DMS53 treated with DMSO at 0.1 percent for 48 hours (cell line): Measurements from ENCODE around the gene CYTH4.
"Not testable (repeated sequence)": the region's sequence is repeated elsewhere in the genome, so short reads cannot be mapped to it uniquely, and the experiment has no call there.

Source experiments
- DNase-seq: peaks from one replicate; lab custom pipeline; 2025; ENCODE audit not compliant: unreplicated experiment; lab: John Stamatoyannopoulos, UW

CYTH4 gene

DNA sequence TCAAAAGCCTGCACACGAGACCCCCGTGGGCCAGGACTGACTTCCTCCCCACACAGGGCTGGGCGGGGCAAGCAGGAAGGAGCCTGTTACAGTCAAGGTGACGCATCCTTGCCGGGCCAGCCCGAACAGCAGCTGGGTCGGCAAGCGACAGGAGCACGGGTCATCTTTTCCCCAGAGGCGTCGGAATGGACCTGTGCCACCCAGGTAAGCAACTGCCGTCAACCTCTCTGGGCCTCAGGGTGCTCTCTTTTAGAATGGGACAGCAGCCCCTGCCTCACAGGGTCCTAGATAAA lies at the start of gene CYTH4:
CYTH4 (plus strand) TSS at position 124 of the 293 bp plus-strand sequence; CDS start at position 186, 62 bp downstream.
- no peak for DNase-seq

DNA sequence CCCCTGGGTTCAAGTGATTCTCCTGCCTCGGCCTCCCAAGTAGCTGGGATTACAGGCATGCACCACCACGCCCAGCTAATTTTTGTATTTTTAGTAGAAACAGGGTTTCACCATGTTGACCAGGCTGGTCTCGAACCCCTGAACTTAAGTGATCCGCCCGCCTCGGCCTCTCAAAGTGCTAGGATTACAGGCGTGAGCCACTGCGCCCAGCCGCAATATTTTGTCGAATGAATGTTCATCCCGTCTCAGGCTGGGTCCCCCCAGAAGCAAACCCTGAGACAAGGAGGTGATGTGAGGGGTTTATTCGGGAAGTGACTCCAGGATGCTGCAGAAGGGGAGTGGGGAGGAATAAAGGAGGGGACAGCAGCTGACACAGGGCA lies 48.9 kb upstream of the CYTH4 start:
- DNase-seq, result not testable (repeated sequence)

- DNase-seq, result no peak
These were observed 48.3 kb upstream of the CYTH4 start for GRCh38 chr22:37233751-37234631.

GRCh38 chr22:37234736-37235711 lies 47.3 kb upstream of the CYTH4 start:
- DNase-seq, result no peak

DNA sequence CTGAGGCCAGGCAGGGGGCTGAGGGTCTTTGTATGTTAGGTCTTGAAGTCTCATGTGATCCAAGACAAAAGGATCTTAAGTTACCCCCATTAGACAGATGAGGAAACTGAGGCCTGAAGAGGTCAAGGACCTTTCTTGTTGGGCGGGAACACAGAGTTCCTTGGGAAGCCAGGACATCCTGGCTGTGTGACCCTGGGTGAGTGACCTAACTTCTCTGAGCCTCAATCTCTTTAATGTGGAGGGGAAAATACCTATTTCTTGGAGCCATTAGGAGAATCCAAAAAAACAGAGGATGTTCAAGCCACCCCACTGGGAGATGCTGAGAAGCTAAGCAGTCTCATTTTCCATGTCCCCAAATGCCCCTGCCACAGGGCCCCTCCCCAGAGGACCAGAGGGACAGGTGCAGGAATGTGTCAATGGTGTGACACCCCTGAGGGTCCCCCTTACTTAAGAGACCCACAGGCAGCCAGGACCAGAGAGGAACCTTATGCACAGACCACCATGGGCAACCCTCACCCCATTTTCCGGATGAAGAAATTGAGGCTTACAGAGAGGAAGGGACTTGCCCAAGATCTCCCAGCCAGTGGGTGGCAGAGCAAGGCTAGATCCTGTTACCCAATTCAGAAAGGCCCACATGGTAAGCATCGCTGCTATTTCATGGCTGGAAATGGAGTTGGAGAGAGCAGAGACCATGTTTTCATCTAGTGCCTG lies 46.3 kb upstream of the CYTH4 start:
- DNase-seq, result no peak

- no peak for DNase-seq
These were observed 44.7 kb upstream of the CYTH4 start for GRCh38 chr22:37237371-37238268.

- DNase-seq, result no peak
These were observed 42.7 kb upstream of the CYTH4 start for GRCh38 chr22:37239336-37240239.

DNA sequence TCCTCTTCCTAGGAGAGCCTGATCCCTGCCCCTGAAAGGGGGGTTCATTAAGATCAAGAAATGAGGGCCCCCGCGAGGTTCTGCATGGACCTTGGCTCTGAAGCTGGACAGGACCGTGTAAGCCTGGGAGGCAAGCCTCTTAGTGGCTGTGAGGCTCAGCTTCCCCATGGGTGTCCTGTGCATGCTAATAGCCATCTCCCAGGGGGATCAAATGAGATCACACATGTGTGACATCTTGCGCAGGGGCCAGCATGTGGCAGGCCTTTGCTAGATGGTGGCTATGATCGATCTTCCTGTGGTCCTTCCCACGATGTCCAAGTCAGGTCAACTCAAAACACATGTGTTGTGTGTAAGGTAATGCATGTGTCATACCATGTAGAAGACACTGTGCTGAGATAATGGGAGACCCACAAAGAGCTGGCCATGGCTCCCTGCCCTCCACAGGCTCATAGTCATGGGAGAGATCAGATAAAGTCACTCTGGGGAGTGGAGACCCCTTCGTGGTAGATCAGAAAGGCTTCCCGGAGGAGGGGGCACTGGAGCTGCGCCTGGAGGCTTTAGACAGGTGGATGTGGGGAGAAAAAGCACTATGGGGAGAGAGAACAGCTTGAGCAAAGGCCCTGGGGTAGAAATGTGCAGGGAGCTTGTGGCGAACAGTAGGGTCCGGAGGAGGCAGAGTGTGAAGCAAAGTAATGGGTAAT lies 41.9 kb upstream of the CYTH4 start:
- DNase-seq, result no peak

DNA sequence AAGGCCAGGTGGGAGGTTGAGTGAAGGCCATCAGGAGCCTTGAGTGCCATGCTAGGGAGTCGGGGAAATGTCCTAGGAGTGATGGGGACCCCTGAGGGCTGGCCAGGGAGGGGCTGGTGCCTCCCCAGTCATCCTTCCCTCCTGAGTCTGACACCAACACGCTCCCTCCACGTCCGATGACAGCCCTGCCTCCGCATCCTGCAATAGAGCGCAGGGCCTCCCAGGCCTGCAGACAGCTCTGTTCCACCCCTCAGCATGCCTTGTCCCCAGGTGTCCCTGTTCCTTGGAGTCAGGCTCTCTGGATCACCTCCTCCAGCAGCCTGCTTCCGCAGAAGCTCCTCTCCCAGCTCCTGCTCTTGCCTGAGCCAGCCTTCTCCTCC lies 41.4 kb upstream of the CYTH4 start:
- no peak for DNase-seq

DNA sequence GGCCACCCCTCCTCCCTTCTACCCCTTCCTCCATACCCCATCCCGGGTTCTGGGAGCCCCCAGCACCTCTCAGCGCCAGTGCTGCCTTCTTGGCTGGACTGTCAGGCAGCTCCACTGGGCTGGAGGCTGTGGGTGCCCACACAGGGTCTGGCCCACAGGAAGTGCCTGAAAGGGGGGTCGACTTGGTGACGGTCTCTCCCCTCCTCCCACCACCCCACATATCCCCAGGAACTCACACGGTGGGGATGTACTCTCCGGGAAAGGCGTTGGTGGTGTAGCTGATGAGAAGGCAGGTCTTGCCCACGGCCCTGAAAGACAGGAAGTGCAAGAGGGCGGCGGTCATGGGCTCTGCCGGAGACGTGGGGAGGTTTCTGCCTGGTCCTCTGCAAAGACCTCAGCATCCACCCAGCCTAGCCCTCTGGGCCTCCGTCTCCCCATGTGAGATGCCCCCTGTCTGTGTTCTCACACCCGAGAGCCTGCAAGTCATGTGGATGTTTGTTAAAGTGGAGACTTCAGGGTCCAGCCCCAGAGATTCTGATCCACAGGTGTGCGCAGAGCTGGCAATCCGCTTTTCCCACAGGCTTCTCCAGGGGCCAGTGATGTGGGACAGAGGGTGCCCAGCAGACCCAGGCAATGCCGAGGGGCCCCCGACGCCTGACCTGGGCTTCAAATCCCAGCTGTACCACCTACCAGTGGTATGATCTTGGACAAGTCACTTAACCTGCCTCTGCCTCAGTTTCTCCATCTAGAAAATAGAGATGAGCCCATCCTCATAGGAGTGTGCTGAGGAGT lies 40.8 kb upstream of the CYTH4 start:
- DNase-seq, result no peak

GRCh38 chr22:37242395-37242918 lies 39.9 kb upstream of the CYTH4 start:
- no peak for DNase-seq

DNA sequence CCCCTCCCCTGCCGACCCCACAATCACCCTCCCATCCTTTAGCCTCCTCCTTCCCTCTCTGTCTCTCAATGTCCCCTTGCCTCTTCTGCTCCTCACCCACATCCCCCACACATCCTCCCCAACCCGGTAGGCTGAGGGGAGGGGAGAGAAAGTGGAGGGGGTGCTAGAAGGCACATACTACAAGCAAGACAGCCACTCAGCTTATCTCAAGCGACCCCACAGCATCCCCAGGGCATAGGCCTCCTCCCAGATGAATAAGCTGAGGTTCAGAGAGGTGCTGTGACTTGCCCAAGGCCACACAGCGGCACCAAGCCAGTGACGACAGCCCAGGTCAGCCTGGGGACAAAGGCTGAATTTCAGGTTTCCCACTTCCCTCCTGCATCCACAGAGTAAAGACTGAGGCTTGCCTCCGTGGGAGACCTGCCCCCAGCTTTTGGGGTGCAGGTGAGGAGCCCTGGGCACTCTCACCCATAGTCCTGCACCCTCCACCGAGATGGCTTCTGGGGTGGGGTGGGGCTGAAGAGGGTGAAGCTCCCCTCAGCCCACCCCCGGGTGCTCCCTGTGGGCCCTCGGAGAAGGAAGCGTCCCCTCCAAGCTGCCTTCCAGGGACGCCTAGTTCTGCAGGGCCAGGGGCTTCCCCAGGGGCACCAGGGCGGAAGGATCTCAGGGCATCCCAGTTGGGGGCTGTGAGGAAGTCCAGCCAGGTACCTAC lies 38.8 kb upstream of the CYTH4 start:
- no peak for DNase-seq

- no peak for DNase-seq
These were observed 38.0 kb upstream of the CYTH4 start, which contains the start of gene RAC2 for GRCh38 chr22:37244114-37244921. Gene RAC2 (minus strand): TSS chr22:37244269. CDS start chr22:37244148, 121 bp downstream.

- no peak for DNase-seq
These were observed 37.2 kb upstream of the CYTH4 start for GRCh38 chr22:37244922-37245722.

GRCh38 chr22:37245740-37246139 lies 36.6 kb upstream of the CYTH4 start:
- DNase-seq, result no peak
